Smooth muscle cell of the brain vasculature (primary cell): ENCODE results near the gene PARP6.

ENCODE experiments used
- DNase-seq: peaks from one replicate; pipeline ENCODE4 v3.0.0-alpha.2; 2012; ENCODE audit warnings: low read depth, low spot score

PARP6 gene

DNA sequence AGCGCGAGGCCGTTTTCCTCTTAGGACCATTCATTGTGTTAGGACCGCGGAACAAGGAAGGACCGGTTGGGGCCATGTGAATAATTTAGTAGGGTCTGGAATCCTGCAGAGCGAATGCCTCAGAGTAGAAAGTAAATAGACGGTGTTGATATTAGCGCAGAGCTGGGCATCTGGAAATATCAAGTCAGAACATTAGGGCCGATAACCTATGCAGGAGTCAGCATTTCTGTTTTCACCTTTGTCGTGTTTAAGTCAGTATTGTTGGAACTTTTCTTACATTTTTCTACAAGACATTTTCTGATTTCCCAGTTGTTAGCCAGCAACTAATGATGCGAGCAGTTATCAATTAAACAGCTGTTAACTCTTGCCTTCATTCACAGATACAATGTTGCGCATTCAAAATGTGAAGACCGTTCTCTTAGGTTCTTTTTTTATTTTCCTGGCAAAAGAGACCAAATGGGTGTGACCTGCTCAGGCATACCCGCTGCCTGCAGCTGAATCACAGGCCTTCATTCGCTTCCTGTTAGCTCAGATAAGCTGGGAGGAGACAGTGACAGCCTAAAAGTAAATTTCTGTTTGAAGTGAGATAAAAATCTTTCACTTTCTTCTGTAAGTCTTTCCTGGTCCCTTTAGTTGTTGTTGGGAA is 40.4 kb downstream of the PARP6 start:
- DNase-seq, result peak; percentile 18

DNA sequence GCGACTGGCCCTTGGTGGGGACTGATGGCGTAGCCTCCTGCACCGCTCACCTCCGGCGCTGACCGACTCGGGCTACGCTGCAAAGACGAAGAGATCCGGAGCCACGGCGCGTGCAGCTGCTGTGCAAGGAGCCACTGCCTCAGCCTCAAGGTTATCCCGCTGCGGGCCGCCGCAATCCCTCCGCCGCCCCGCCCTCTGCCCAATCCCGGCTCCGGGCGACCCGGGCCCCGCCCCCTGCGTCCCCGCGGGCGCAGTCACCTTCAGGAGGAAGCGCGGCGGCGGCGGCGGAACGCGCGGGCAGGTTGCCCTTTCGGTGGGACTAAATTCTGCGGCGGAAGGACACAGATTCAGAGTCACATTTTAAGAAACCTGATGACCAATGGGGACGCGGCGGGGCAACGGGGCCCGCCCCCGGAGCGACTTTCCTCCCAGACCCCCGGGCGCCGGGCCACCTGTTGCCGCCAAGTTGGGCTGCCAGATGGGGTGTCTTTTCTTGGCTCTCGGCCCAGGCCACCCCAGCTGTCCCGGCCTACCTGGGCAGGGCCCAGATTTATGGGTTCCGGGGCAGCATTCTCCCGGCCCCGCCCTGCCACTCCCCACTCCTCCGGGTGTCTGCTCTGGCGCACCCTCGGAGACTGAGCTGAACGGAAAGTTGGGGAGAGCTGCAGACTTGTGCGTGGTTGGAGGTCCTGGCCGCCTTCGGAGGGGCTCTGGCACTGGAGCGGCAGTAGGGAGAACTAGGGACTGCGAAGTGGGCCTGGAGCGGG is 41.1 kb downstream of the PARP6 start, which contains the start of gene PKM:
Gene PKM (minus strand): TSS at position 125 of the 767 bp plus-strand sequence. CDS start 12,093 bp downstream, outside the sequence.
- peak; percentile 80 for DNase-seq

DNA sequence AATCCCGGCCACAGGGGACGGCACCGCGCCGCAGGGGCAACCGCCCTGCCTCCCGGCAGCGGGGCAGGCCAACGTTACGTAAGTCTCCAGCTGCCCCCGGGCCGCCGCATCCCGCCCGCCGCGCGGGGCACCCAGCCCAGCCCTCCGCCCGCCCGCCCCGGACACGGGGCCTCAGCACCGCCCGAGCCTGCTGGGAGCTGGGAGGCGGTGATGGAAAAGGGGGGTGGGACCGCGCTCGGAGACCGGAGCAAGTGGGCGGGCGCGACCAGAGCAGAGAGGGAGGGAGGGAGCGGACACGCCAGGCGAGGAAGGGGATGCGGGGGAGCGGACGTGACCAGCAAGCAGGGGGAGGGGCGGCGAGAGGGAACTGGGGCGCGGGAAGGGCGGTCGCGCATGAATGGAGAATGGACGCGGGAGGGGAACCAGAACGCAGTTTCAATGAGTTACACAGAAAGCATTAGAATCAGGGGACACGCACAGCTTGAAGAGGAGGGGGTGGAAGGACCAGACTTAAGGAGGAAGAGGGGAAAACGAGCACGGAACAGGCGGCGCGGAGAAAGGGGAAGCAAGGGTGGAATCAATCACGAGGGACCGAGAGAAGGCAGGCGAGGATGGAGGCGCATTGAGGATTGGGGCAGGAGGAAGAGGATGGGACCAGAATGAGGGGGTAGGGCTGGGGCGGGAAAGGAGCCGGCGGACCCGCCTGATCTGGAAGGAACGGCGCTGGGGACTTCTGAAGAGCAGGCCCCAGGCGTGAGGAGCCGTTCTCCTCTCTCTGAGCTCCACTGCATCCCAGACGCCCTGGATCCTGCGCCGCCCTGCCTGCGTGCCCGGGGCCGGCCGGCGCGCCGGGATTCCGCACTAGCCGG is 41.9 kb downstream of the PARP6 start:
- peak; percentile 59 for DNase-seq

- DNase-seq, result no peak
Observed at GRCh38 chr15:72229947-72230196, 42.5 kb downstream of the PARP6 start.

- DNase-seq, result no peak
Observed at GRCh38 chr15:72229076-72229946, 43.0 kb downstream of the PARP6 start.

DNA sequence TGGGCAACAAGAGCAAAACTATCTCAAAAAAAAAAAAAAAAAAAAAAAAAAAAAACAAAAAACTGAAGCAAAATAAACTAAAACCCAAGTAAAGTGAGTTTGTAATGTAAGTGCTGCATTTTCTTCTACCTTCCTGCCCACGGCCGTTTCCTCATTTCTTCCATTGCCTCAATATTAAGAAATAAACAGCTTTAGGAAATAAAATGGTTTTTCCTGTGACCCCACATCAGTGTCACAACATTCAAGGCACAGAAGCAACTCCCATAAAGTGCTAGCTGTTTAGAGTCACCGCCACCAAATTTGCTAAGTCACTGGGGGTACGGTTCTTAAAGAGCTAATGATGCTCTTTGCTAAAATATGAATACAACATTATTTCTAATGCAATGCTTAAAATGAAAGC is 44.6 kb downstream of the PARP6 start:
- DNase-seq, result no peak

GRCh38 chr15:72227192-72227586 is 45.2 kb downstream of the PARP6 start:
- no peak for DNase-seq

- no peak for DNase-seq
Observed at GRCh38 chr15:72223278-72223677, 49.1 kb downstream of the PARP6 start.

DNA sequence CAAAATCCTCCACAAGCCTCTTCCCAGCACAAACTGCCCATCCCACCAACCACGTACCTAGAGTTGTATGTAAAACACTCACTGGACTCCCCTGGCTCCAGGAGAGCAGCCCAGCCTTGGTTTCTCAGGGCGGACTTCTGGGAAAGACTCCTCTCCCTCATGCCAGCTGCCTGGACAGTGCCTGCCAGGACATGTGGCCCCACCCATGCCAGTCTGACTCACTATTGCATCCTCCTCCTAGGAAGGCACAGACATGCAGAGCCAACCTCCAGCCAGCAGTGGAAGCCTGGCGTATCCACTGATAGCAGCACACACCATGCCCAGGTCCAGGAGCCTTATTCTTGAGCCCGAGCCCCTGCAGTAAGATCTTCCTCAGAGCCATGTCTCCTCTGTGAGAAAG is 50.0 kb downstream of the PARP6 start:
- DNase-seq, result no peak

GRCh38 chr15:72220687-72221086 is 51.7 kb downstream of the PARP6 start:
- no peak for DNase-seq

DNA sequence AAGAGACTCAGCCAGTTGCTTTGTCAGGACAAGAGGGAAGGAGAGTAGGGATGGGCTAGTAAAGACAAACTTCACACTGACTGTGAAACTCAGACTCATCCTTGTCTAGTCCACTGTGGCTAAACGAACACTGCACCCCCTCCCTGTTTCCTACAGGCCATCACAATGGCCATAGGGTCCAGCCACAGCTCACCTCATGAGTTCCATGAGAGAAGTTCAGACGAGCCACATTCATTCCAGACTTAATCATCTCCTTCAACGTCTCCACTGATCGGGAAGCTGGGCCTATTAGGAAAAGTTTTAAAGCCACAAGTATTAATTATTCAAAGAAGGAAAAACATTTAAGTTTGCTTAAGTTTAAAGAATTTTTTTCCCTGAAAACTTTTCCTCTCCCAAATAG is 55.1 kb downstream of the PARP6 start:
- DNase-seq, result no peak

GRCh38 chr15:72216079-72216478 is 56.3 kb downstream of the PARP6 start:
- no peak for DNase-seq

DNA sequence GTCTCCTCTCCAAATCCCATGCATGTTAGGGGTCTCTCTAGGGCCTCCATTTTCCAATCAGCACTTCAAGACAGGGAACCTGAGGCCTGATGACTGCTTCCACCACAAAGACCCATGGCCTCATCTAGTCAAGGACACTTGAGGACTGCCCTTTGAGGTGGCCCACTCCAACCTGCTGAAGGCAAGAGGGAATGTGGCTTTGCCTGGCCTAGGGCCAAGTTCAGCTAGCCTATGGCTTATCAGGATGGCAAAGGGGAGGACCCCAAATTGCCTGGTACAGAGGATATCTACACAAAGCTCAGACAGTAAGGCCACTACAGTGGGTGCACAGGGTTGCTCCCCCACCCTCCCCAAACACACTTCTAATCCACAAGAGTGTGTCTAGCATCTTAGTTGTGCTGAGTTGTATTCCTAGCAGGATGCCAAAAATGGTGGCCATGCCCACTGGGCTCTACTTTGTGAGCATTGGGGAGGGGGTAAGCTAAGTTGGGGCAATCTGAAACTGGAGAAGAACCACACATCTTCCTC is 64.7 kb downstream of the PARP6 start:
- no peak for DNase-seq

DNA sequence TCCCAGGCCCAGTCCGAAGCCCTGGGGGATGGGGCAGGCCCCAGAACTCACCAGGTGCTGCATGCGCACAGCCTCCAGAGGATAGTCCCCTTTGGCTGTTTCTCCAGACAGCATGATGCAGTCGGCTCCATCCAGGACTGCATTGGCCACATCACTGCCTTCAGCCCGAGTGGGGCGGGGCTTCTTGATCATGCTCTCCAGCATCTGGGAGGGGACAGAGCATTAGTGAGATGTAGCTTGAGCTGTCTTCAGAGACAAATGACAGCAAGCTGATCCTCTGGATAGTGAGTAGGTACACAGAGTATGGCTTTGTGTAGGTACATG is 65.7 kb downstream of the PARP6 start:
- DNase-seq, result no peak

DNA sequence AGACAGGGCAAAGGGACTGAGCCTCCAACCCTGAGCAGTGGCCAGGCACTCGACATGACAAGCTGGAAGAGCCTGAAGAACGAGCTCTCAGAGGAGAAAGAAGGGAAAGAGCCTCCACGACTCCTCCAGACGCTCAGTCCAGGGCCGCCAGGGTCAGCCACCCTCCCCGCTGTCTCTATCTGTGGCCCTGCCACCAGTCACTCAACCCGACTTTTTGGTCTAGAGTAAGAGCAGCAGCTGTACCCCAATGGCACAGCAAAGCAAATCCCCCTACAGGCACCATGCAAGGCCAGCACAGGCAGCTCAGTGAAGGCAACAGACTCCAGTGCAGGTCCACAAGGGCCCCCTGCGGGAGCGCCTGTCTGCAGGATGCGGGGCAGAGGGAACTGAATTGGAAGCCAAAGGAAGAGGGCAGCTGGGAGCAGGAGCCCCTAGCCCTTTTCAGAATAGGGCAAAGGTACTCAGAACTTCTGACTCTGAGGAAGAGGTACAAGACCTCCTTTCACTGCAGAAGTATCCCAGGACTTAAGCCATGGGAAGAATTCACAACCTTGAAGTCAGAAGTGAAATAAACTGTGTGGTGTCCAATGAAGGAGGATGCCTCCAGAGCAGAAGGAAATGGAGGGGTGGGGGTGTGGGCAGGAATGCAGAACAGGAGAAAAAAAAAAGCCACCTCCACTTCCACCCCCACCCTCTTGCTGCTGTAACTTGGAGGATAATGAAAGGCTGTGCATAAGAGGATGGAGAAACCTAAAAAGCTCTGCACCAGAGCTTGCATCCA is 66.3 kb downstream of the PARP6 start:
- no peak for DNase-seq

DNA sequence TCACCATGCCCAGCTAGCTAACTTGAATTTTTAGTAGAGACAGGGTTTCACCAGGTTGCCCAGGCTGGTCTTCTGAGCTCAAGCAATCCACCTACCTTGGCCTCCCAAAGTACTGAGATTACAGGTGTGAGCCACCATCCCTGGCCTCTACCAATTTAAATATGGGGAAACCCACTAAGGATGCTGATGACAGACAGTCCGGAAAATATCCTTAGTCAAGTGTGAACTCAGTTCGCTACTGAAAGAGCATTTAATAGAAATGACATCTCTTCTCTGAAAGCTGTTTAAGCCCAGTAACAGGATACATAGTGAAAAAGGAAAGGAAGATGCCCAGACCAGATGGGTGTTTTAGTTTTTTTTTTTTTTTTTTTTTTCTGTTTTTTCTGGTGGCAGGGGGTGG is 67.1 kb downstream of the PARP6 start:
- no peak for DNase-seq

GRCh38 chr15:72203507-72203837 is 68.9 kb downstream of the PARP6 start:
- no peak for DNase-seq

GRCh38 chr15:72202801-72203506 is 69.4 kb downstream of the PARP6 start:
- no peak for DNase-seq

DNA sequence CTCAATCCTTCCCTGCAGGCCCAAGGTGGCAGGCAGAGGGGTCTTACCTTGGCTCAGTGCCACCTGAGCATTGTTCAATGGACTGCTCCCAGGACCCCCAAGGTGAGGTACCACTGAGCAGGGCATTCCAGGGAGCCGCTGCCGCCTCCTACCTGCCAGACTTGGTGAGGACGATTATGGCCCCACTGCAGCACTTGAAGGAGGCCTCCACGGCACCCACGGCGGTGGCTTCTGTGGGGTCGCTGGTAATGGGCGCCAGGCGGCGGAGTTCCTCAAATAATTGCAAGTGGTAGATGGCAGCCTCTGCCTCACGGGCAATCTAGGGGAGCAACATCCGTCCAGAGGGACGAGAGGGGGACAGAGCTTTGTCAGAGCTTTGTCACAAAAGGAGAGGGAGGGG is 70.1 kb downstream of the PARP6 start:
- DNase-seq, result no peak

- DNase-seq, result no peak
Observed at GRCh38 chr15:72201391-72201921, 70.9 kb downstream of the PARP6 start.
